ENCODE measurements around the gene CHCHD6. TPM values are rescaled to one million over a fixed set of nuclear protein-coding genes. Genes with fewer than 3 reads are reported as not detected.

The CHCHD6 gene
- total RNA-seq, 1 experiment from 2014 or later: 36.3 TPM

GRCh38 chr3:126665221-126665936, 38.7 kb upstream of the CHCHD6 start:
- RAD21 ChIA-PET (ENCODE audit: low non-redundant PET in 1 of 2, low total read pairs in 2 of 2, uncharacterized antibody in 2 of 2, unreplicated experiment in 2 of 2): no interaction called here
- Histone ChIP-seq H3K4me2 (ENCODE audit: low read length) (no peak overlapping the region), H3K9me2 (ENCODE audit: insufficient read depth) (no peaks in the 10 kb centered on the region), H3K9me3 (ENCODE audit: control insufficient read depth in 1 of 2, insufficient read depth in 1 of 2, low read depth in 1 of 2, low read length in 2 of 2) (peaks cover 0 to 10% of the 10 kb centered on the region in 2 experiments; a peak in 1 of 4 replicates), H4K20me1 (ENCODE audit: insufficient read depth) (no peaks in the 10 kb centered on the region), H3K4me1 (ENCODE audit: control insufficient read depth in 1 of 2, insufficient read depth in 2 of 2, low read length in 2 of 2) (no peaks in the 10 kb centered on the region), H3K27ac (ENCODE audit: low read depth, low read length) (no peak overlapping the region), H2AFZ (ENCODE audit: low read depth, low read length, poor library complexity, severe bottlenecking) (no peak overlapping the region), H3K9ac (ENCODE audit: low read length) (no peak overlapping the region), H3K36me3 (ENCODE audit: control insufficient read depth in 1 of 2, insufficient read depth in 2 of 2, low read length in 2 of 2) (no peaks in the 10 kb centered on the region), H3K4me3 (replicated peaks in 1 of 2; ENCODE audit: low read depth in 1 of 2, low read length in 2 of 2) (no peak overlapping the region), H3K79me2 (ENCODE audit: insufficient read depth, low read length) (no peaks in the 10 kb centered on the region), H3K27me3 (ENCODE audit: insufficient read depth, low read length) (no peaks in the 10 kb centered on the region)
- intact Hi-C loops (cut with micrococcal nuclease): loop anchor here (10.0 kb wide), 1 partner anchor 141 kb away; the partner anchor contains the start of gene CHST13
- DNase-seq (ENCODE audit: low read depth, low spot score) (no peak), ATAC-seq (no peak)
- CTCF ChIA-PET: no interaction called here
- no peak for TF ChIP-seq ZFX (IDR thresholded peaks at IDR 0.05)
- TF ChIP-seq EZH2 (IDR thresholded peaks at IDR 0.05): no peak
- TF ChIP-seq CEBPB (IDR thresholded peaks at IDR 0.05; ENCODE audit: low read depth): no peak
- TF ChIP-seq RAD21 (IDR thresholded peaks at IDR 0.05; ENCODE audit: low read depth): no peak
- TF ChIP-seq MAX (IDR thresholded peaks at IDR 0.05): no peak
- no peak for TF ChIP-seq ELF1 (IDR thresholded peaks at IDR 0.05; ENCODE audit: borderline replicate concordance, low read depth)
- no peak for TF ChIP-seq JUND (IDR thresholded peaks at IDR 0.05)
- POLR2A ChIA-PET: no interaction called here
- no TSS peak for BruUV-seq (replicated peaks)

GRCh38 chr3:126665959-126666657, 37.9 kb upstream of the CHCHD6 start:
- Histone ChIP-seq H3K4me1 (ENCODE audit: control insufficient read depth in 1 of 2, insufficient read depth in 2 of 2, low read length in 2 of 2) (no peaks in the 10 kb centered on the region), H3K9me3 (ENCODE audit: control insufficient read depth in 1 of 2, insufficient read depth in 1 of 2, low read depth in 1 of 2, low read length in 2 of 2) (peaks cover 0 to 5% of the 10 kb centered on the region in 2 experiments; a peak in 1 of 4 replicates), H3K79me2 (ENCODE audit: insufficient read depth, low read length) (no peaks in the 10 kb centered on the region), H2AFZ (ENCODE audit: low read depth, low read length, poor library complexity, severe bottlenecking) (no peak overlapping the region), H3K4me2 (ENCODE audit: low read length) (no peak overlapping the region), H3K27ac (ENCODE audit: low read depth, low read length) (no peak overlapping the region), H3K9me2 (ENCODE audit: insufficient read depth) (no peaks in the 10 kb centered on the region), H3K27me3 (ENCODE audit: insufficient read depth, low read length) (no peaks in the 10 kb centered on the region), H3K9ac (ENCODE audit: low read length) (no peak overlapping the region), H3K4me3 (replicated peaks in 1 of 2; ENCODE audit: low read depth in 1 of 2, low read length in 2 of 2) (no peak overlapping the region), H3K36me3 (ENCODE audit: control insufficient read depth in 1 of 2, insufficient read depth in 2 of 2, low read length in 2 of 2) (no peaks in the 10 kb centered on the region), H4K20me1 (ENCODE audit: insufficient read depth) (no peaks in the 10 kb centered on the region)
- intact Hi-C loops (cut with micrococcal nuclease): loop anchor here (10.0 kb wide), 1 partner anchor 141 kb away; the partner anchor contains the start of gene CHST13
- ChIA-PET RAD21 (ENCODE audit: low non-redundant PET in 1 of 2, low total read pairs in 2 of 2, uncharacterized antibody in 2 of 2, unreplicated experiment in 2 of 2) (no interaction called here), POLR2A (interaction anchor here (0.6 kb wide), 1 partner anchor 440 kb away, joined by 4 read pairs; no protein-coding TSS in a partner anchor), CTCF (no interaction called here)
- ATAC-seq (no peak), DNase-seq (ENCODE audit: low read depth, low spot score) (no peak)
- TF ChIP-seq CEBPB (IDR thresholded peaks at IDR 0.05; ENCODE audit: low read depth) (no peak), CBX3 (IDR thresholded peaks at IDR 0.05; ENCODE audit: low read depth) (no peak)
- no TSS peak for BruUV-seq (replicated peaks)

All from HCT116 (cell line).